K562 (cell line): ENCODE results near the gene ST6GALNAC1. TPM values are rescaled to one million over a fixed set of nuclear protein-coding genes. Genes with fewer than 3 reads are reported as not detected.
A peak's percentile ranks its signal among the peaks of the same experiment; 100 is the strongest.

Source experiments
- ATAC-seq: fragments of 200-7000 bp; cut with Tn5 transposase; 3 replicates; pipeline ENCODE4 v1.9.1; 2020; ENCODE audit warnings: moderate library complexity
- BruUV-seq: library from RNA; stranded (reverse); fragments of 400-500 nt; replicated peaks from 2 replicates; lab custom pipeline; 2021; lab: Mats Ljungman, UMichigan
- CTCF ChIA-PET: fragments of 300-600 bp; formaldehyde crosslinking; extraction: SDS; loops from one replicate; lab custom pipeline; 2021; ENCODE audit warnings: low intra/inter-chr PET ratio; lab: Yijun Ruan, JAX
- POLR2A ChIA-PET: fragments of 300-600, 350-650 bp; sonication (Branson Sonifier 250); formaldehyde crosslinking; extraction: SDS; loops from one replicate; lab custom pipeline; 2021; ENCODE audit warnings: antibody characterized with exemption, inconsistent platforms; lab: Yijun Ruan, JAX
- DNase-seq, 4 experiments: peaks; one replicate each; pipeline versions ENCODE4 v3.0.0 to v3.0.0-alpha.2; 2011 to 2018; ENCODE audit warnings: low spot score in 3 of 4, mixed read lengths in 3 of 4; ENCODE audit errors: extremely low read depth in 1 of 4
- FAIRE-seq: peaks from 2 replicates; lab custom pipeline; 2011; peaks lifted over from hg19 to GRCh38; lab: Jason Lieb, UNC
- H2AFZ ChIP-seq: 2 replicates; pipeline ENCODE4 v1.6.0; 2011; ENCODE audit warnings: low read depth, low read length, control low read depth, inconsistent platforms
- H3K27ac ChIP-seq: fragments of 200-600 bp; 3 replicates; pipeline ENCODE4 v1.8.0; 2011; ENCODE audit warnings: low read depth, mild to moderate bottlenecking, control low read depth, inconsistent platforms, low read length, moderate library complexity, mixed read lengths; ENCODE audit errors: extremely low read depth
- H3K27me3 ChIP-seq, 2 experiments: fragments of 300-600 bp in 1 of 2; 2 replicates in 1 of 2; 3 replicates in 1 of 2; pipeline versions ENCODE4 v1.6.0 to v1.8.0; 2011; ENCODE audit warnings: inconsistent platforms in 2 of 2, low read length in 2 of 2, mild to moderate bottlenecking in 1 of 2, mixed read lengths in 1 of 2, moderate library complexity in 1 of 2; ENCODE audit not compliant: control insufficient read depth in 2 of 2, insufficient read depth in 2 of 2
- H3K36me3 ChIP-seq: fragments of 300-600 bp; 3 replicates; pipeline ENCODE4 v1.8.0; 2011; ENCODE audit warnings: mild to moderate bottlenecking, low read length, inconsistent platforms; ENCODE audit not compliant: control insufficient read depth, insufficient read depth
- H3K4me1 ChIP-seq, 2 experiments: fragments of 200-600 bp in 1 of 2; replicated peaks in 1 of 2; 2 replicates in 1 of 2; 3 replicates in 1 of 2; pipeline versions ENCODE4 v1.5.1 to v1.8.0; 2011; ENCODE audit warnings: inconsistent platforms in 2 of 2, low read length in 2 of 2, mild to moderate bottlenecking in 1 of 2, mixed read lengths in 1 of 2, moderate library complexity in 1 of 2; ENCODE audit not compliant: control insufficient read depth in 2 of 2, insufficient read depth in 2 of 2
- H3K4me2 ChIP-seq: 2 replicates; pipeline ENCODE4 v1.6.1; 2011; ENCODE audit warnings: low read length, control low read depth, inconsistent platforms, mixed read lengths; ENCODE audit not compliant: insufficient read depth
- H3K4me3 ChIP-seq: fragments of 200-600 bp; sonication (generic), shearing (Covaris generic); 2 replicates; pipeline ENCODE4 v1.5.1; 2016; ENCODE audit warnings: control low read depth, inconsistent platforms
- H3K79me2 ChIP-seq: fragments of 200-600 bp; 3 replicates; pipeline ENCODE4 v1.8.0; 2011; ENCODE audit warnings: low read length, inconsistent platforms; ENCODE audit not compliant: control insufficient read depth, insufficient read depth
- H3K9ac ChIP-seq, 2 experiments: 2 replicates each; pipeline versions ENCODE4 v1.6.0 to v1.6.1; 2011; ENCODE audit warnings: low read depth in 2 of 2, low read length in 2 of 2, control low read depth in 1 of 2, inconsistent platforms in 1 of 2, mild to moderate bottlenecking in 1 of 2, mixed read lengths in 1 of 2; ENCODE audit not compliant: insufficient read depth in 1 of 2
- H3K9me1 ChIP-seq: one replicate; pipeline ENCODE4 v1.6.0; 2011; ENCODE audit warnings: inconsistent platforms, mild to moderate bottlenecking, low read length, moderate library complexity; ENCODE audit not compliant: control insufficient read depth, insufficient read depth
- H3K9me3 ChIP-seq: replicated peaks from 2 replicates; pipeline ENCODE4 v1.5.1; 2011; ENCODE audit warnings: low read depth, low read length, inconsistent platforms; ENCODE audit not compliant: control insufficient read depth, insufficient read depth
- H4K20me1 ChIP-seq: replicated peaks from 2 replicates; pipeline ENCODE4 v1.6.1; 2011; ENCODE audit warnings: low read length, inconsistent platforms, mixed read lengths; ENCODE audit not compliant: control insufficient read depth, insufficient read depth
- ADNP ChIP-seq: fragments of 200-800 bp; sonication (Bioruptor generic); IDR thresholded peaks from 2 replicates; pipeline ENCODE4 v1.6.1; 2016; ENCODE audit warnings: missing genetic modification characterization, missing compliant biosample characterization
- ARNT ChIP-seq, 2 experiments: fragments of 450-650 bp; IDR thresholded peaks; 2 replicates each; pipeline ENCODE4 v1.6.1; 2016; ENCODE audit warnings: mild to moderate bottlenecking in 1 of 2
- BCL6 ChIP-seq: fragments of 250-450 bp; sonication (Bioruptor Pico); IDR thresholded peaks from 2 replicates; pipeline ENCODE4 v1.4.0; 2020
- C11orf30 ChIP-seq: fragments of 450-650 bp; IDR thresholded peaks from 2 replicates; pipeline ENCODE4 v1.6.1; 2016; ENCODE audit warnings: low read depth, mild to moderate bottlenecking
- CHD2 ChIP-seq: IDR thresholded peaks from 2 replicates; pipeline ENCODE4 v1.6.1; 2011; ENCODE audit warnings: low read depth, low read length
- E2F1 ChIP-seq: sonication (generic); formaldehyde crosslinking; IDR thresholded peaks from 2 replicates; pipeline ENCODE4 v1.8.1; 2023; ENCODE audit warnings: mild to moderate bottlenecking, missing genetic modification reagents, moderate library complexity
- FOXJ3 ChIP-seq: sonication (generic); formaldehyde crosslinking; IDR thresholded peaks from 2 replicates; pipeline ENCODE4 v1.4.0; 2020; ENCODE audit warnings: mild to moderate bottlenecking, missing genetic modification reagents
- HDGF ChIP-seq: fragments of 450-650 bp; IDR thresholded peaks from 2 replicates; pipeline ENCODE4 v1.6.1; 2016
- HMGN3 ChIP-seq: IDR thresholded peaks from 2 replicates; pipeline ENCODE4 v1.6.1; 2011; ENCODE audit warnings: borderline replicate concordance, low read depth, mild to moderate bottlenecking, mixed read lengths, low read length; ENCODE audit not compliant: insufficient read length; ENCODE audit errors: extremely low read depth
- HNRNPLL ChIP-seq: fragments of 200-400 bp; formaldehyde crosslinking; IDR thresholded peaks from 2 replicates; pipeline ENCODE4 v1.6.1; 2017; ENCODE audit warnings: low read length, low read depth, mild to moderate bottlenecking; ENCODE audit not compliant: poor library complexity, severe bottlenecking
- KAT7 ChIP-seq: sonication (generic); formaldehyde crosslinking; IDR thresholded peaks from 2 replicates; pipeline ENCODE4 v1.8.0; 2022; ENCODE audit warnings: missing genetic modification reagents, mild to moderate bottlenecking, borderline replicate concordance
- KLF6 ChIP-seq: fragments of 250-450 bp; sonication (Bioruptor Pico); IDR thresholded peaks from 2 replicates; pipeline ENCODE4 v1.4.0; 2020; ENCODE audit warnings: mild to moderate bottlenecking, moderate library complexity, borderline replicate concordance
- MBD2 ChIP-seq: sonication (generic); IDR thresholded peaks from 2 replicates; pipeline ENCODE4 v1.6.1; 2016; ENCODE audit warnings: low read depth, borderline replicate concordance
- MTA3 ChIP-seq: fragments of 450-650 bp; formaldehyde crosslinking; IDR thresholded peaks from 2 replicates; pipeline ENCODE4 v1.6.1; 2017; ENCODE audit warnings: mild to moderate bottlenecking, borderline replicate concordance
- NR2C2 ChIP-seq, 2 experiments: fragments of 200-800 bp in 1 of 2; sonication (Bioruptor generic) in 1 of 2; sonication (generic) in 1 of 2; formaldehyde crosslinking in 1 of 2; IDR thresholded peaks; 2 replicates each; pipeline versions ENCODE4 v1.6.1 to v1.8.0; 2016 to 2022; ENCODE audit warnings: mild to moderate bottlenecking in 1 of 2, missing compliant biosample characterization in 1 of 2, missing genetic modification characterization in 1 of 2, missing genetic modification reagents in 1 of 2
- TAF1 ChIP-seq: IDR thresholded peaks from 2 replicates; pipeline ENCODE4 v1.6.1; 2011; ENCODE audit warnings: mild to moderate bottlenecking, low read length, moderate library complexity; ENCODE audit not compliant: insufficient read depth, control insufficient read depth, severe bottlenecking; ENCODE audit errors: extremely low read depth
- ZFX ChIP-seq: sonication (generic); formaldehyde crosslinking; IDR thresholded peaks from 2 replicates; pipeline ENCODE4 v1.8.0; 2022; ENCODE audit warnings: mild to moderate bottlenecking, missing genetic modification reagents, moderate library complexity
- ZNF146 ChIP-seq: IDR thresholded peaks from one replicate; pipeline ENCODE4 v1.6.1; 2018; ENCODE audit warnings: missing compliant biosample characterization; ENCODE audit not compliant: unreplicated experiment
- ZNF23 ChIP-seq: fragments of 250-450 bp; sonication (Bioruptor Pico); IDR thresholded peaks from 2 replicates; pipeline ENCODE4 v1.4.0; 2020; ENCODE audit warnings: mild to moderate bottlenecking
- ZNF239 ChIP-seq: fragments of 250-450 bp; sonication (Bioruptor Pico); IDR thresholded peaks from 2 replicates; pipeline ENCODE4 v1.4.0; 2020; ENCODE audit warnings: mild to moderate bottlenecking
- ZSCAN32 ChIP-seq: fragments of 450-650 bp; formaldehyde crosslinking; IDR thresholded peaks from 2 replicates; pipeline ENCODE4 v1.4.0; 2020; ENCODE audit warnings: mild to moderate bottlenecking, moderate library complexity
- WGBS: fragments of 100-300 bp; shearing (Covaris generic); methylation state at CpG from one replicate; pipeline ENCODE4 v1.1.6; 2016; ENCODE audit warnings: low coverage, mixed read lengths; ENCODE audit not compliant: insufficient coverage; ENCODE audit errors: missing lambda C conversion rate; 5-methylcytosine and 5-hydroxymethylcytosine counted together
- in situ Hi-C: fragments of 300-500 bp; cut with MboI; formaldehyde crosslinking; loops from 4 replicates; pipeline ENCODE4 v1.15.0; 2018; ENCODE audit warnings: inconsistent platforms, mixed read lengths
- intact Hi-C: fragments of 100-400 bp; cut with micrococcal nuclease; formaldehyde crosslinking; loops from 2 replicates; pipeline ENCODE4 v1.14.2; 2022
- polyA plus RNA-seq, 8 experiments: library from polyadenylated mRNA; depleted of rRNA in 4 of 8; stranded (reverse) in 5 of 8; unstranded in 3 of 8; fragments of >200 nt; fragmentation: Nextera tagmentation in 2 of 8; fragmentation: Illumina TruSeq in 1 of 8; extraction: Ambion mirVana in 2 of 8; extraction: Trizol in 1 of 8; gene quantifications; 2 replicates each; pipeline versions ENCODE4 v1.2.1 to v1.2.3, GENCODE V29; 2011 to 2014; ENCODE audit warnings: inconsistent platforms in 1 of 8, missing spikeins in 1 of 8
- total RNA-seq, 7 experiments: library from RNA; depleted of rRNA in 6 of 7; stranded (reverse); fragments of >200 nt in 6 of 7; fragmentation: Illumina TruSeq in 2 of 7; extraction: Trizol in 2 of 7; gene quantifications; 2 replicates each; pipeline versions ENCODE4 v1.2.1 to v1.2.3, GENCODE V29; 2011 to 2021; ENCODE audit warnings: low replicate concordance in 1 of 7

ST6GALNAC1 gene
- total and polyA plus RNA-seq, 9 of the 15 experiments (the other 6 are each of a cell fraction or from before 2014, with no cell fraction given), result 20.6 to 68.4 (median 50.5) TPM

DNA sequence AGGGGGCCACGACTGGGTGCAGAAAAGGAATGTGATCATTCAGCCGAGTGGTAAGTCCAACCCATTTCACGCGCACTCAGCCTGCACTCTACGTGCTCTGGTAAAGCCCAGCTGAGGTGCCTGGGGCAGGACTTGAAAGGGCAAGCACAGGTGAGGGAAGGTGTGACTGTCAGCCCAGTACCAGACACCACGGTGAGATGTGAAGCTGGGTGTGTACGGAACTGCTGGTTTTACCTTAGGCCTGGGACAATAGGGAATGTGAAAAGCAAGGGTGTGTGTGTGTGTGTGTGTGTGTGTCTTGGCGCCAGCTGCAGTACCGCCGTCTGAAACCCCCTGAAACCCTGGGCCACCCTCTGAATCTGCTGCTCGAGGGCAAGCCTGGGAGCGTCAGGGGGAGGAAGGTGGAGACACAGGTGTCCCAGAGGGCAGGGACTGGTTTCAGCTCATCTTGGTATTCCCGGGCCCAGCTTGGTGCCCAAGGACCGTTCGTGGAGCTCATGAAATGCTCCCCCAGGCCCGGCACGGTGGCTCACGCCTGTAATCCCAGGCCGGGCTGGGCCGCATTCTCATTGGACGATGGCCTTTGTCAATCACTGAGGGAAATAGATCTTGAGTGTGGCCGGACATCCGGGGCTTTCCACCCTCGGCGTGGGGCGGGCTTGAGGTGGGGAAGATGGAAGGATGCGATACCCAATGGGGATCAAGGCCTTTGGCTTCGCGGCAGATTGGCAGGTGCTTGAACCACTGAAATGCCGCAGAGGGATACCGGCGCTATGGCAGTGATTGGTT is 27.8 kb upstream of the ST6GALNAC1 start:
- H3K79me2 ChIP-seq, result peaks cover 7% of the 10 kb centered on the region; the same call in 2 of the 3 replicates
- H3K27ac ChIP-seq, result peak overlapping the region; percentile 88
- DNase-seq (peak; percentile 97 to 99 (median 98)), FAIRE-seq (peak; percentile 96), ATAC-seq (peak; percentile 97)
- H3K27me3 ChIP-seq, result no peaks in the 10 kb centered on the region
- no peaks in the 10 kb centered on the region for H3K36me3 ChIP-seq
- in situ Hi-C loops, result no loop called here
- H3K4me2 ChIP-seq, result peak overlapping the region; percentile 91
- peaks cover 30 to 37% of the 10 kb centered on the region in 2 experiments; a peak in 4 of 5 replicates for H3K4me1 ChIP-seq
- peak overlapping the region; percentile 96 for H2AFZ ChIP-seq
- WGBS, result 36% methylated on average over 32 of the region's 32 CpGs
- H4K20me1 ChIP-seq, result no peaks in the 10 kb centered on the region
- H3K9me3 ChIP-seq, result no peaks in the 10 kb centered on the region
- H3K9ac ChIP-seq, result peak overlapping the region; percentile 89 to 90
- intact Hi-C loops, result loop anchor here (5.0 kb wide), 1 partner anchor 34 kb away; no protein-coding TSS in a partner anchor
- no peaks in the 10 kb centered on the region for H3K9me1 ChIP-seq
- BruUV-seq, result no TSS peak
- POLR2A ChIA-PET, result interaction anchor here (0.6 to 1.9 kb wide), 16 partner anchors 10 to 115 kb away, joined by 3 to 10 read pairs (median 4); partner anchors contain the start of gene SRSF2
- CTCF ChIA-PET, result no interaction called here
- H3K4me3 ChIP-seq, result peak overlapping the region; percentile 60
- TF ChIP-seq TAF1 (peak; percentile 16), KLF6 (CRISPR knock-in tag) (no peak), CHD2 (peak; percentile 93), HDGF (peak; percentile 84; the same call in 1 of the 2 replicates), KAT7 (no peak), C11orf30 (no peak), ZNF239 (CRISPR knock-in tag) (no peak), ZNF23 (no peak), E2F1 (CRISPR knock-in tag) (peak; percentile 59; the same call in 1 of the 2 replicates), MTA3 (peak; percentile 92; the same call in 1 of the 2 replicates), MBD2 (peak; percentile 99), ZNF146 (CRISPR knock-in tag) (no peak), BCL6 (CRISPR knock-in tag) (no peak), HMGN3 (peak; percentile 28), HNRNPLL (no peak), ARNT (IDR thresholded peaks at IDR 0.05) (0 out of 4 replicates have a peak, but pooled peaks of 1 of the 2 experiments have one; percentile 34), FOXJ3 (CRISPR knock-in tag) (no peak), NR2C2 (CRISPR knock-in tag; IDR thresholded peaks at IDR 0.05) (no peak), NR2C2 (tag; IDR thresholded peaks at IDR 0.05) (0 out of 2 replicates have a peak, but pooled peaks have one; percentile 6), ADNP (tag) (no peak), ZSCAN32 (CRISPR knock-in tag) (no peak), ZFX (peak; percentile 92)
